Ammon's horn (tissue), 1 donor: ENCODE measurements around the gene CORO1A.
"Not testable (repeated sequence)": the region's sequence is repeated elsewhere in the genome, so short reads cannot be mapped to it uniquely, and the experiment has no call there.

ENCODE experiments used
- DNase-seq: peaks from one replicate; pipeline ENCODE4 v3.0.0-alpha.2; 2016; ENCODE audit warnings: low spot score

The CORO1A gene

GRCh38 chr16:30205541-30206236 lies 22.3 kb downstream of the CORO1A start:
- not testable (repeated sequence) for DNase-seq

DNA sequence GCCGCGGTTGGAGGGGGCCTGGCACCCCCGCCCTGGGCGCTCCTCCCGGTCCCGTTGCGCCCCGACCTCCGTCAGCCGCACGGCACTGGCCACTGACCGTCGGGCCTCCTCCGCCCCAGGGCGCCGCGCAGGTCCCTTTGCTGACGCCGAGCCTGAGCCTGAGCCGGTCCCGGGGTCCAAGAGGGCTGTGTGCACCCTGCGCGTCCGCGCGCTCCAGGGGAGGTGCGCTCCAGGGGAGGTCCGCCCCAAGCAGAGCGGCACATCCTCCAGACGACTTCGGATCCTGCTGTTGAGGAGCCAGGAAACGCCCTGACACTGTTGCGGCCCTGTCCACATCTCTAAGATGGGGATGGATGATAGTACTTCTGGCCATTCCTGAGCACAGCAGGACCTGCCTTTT lies 22.9 kb downstream of the CORO1A start:
- DNase-seq = not testable (repeated sequence)

DNA sequence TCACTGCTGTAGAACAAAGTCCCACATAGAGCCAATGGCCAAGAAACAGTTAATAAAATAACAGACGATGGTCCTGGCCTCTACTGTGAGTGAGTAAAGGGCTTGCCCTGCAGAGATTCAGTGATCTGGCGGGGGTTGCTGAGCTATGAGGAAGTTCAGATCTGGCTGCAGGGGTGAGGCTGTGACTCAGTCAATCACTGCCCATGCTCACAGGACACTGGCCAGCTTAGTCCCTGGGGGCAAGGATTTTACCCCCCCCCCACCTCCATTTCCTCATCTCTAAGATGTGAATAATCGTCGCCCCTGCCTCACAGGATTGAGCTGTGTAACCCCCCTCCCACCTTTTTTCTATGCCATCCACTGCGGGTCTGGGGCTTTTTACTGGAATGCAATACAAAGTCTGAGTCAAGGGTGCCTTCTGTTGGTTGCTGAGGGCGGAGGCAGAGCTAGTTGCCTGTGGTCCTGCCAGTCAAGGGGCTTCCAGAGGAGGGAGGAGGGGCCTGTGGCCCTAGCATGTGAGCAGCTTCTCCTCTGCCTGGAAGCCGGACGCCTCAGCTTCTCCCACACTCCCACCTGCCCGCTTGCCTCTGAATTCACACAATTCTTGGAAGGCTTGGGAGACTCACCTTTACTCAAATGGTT lies 23.8 kb downstream of the CORO1A start:
- not testable (repeated sequence) for DNase-seq

GRCh38 chr16:30209032-30209431 lies 25.6 kb downstream of the CORO1A start:
- not testable (repeated sequence) for DNase-seq

GRCh38 chr16:30211414-30211813 lies 28.0 kb downstream of the CORO1A start:
- DNase-seq = not testable (repeated sequence)

- not testable (repeated sequence) for DNase-seq
Observed at GRCh38 chr16:30217082-30217481, 33.7 kb downstream of the CORO1A start.
